Stimulated activated CD4-positive, alpha-beta T cell treated with anti-CD3 and anti-CD28 coated beads, Interleukin-1b, Interleukin-23, amount 100 ng/mL, for 24 hours (primary cell): Measurements from ENCODE around the gene IFNAR1.
"Not testable (repeated sequence)": the region's sequence is repeated elsewhere in the genome, so short reads cannot be mapped to it uniquely, and the experiment has no call there.

ENCODE experiments used
- DNase-seq, 4 experiments: peaks; one replicate each; pipeline ENCODE4 v3.0.0-alpha.2; 2020; ENCODE audit warnings: low read depth in 4 of 4, low spot score in 1 of 4

The IFNAR1 gene

DNA sequence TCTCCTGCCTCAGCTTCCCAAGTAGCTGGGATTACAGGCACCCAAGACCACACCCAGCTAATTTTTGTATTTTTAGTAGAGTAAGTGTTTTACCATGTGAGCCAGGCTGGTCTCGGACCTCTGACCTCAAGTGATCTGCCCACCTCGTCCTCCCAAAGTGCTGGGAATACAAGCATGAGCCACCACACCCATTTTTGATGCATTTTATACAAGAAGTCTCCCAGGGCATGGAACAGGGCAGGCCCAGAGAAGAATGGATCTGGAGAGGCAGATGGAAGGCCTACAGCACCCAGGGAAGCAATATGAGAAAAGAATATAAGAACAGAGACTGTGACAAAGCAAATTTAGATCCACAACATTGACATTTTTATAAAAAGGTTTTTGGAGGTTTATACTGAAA lies 18.8 kb upstream of the IFNAR1 start:
- DNase-seq = no peak

DNA sequence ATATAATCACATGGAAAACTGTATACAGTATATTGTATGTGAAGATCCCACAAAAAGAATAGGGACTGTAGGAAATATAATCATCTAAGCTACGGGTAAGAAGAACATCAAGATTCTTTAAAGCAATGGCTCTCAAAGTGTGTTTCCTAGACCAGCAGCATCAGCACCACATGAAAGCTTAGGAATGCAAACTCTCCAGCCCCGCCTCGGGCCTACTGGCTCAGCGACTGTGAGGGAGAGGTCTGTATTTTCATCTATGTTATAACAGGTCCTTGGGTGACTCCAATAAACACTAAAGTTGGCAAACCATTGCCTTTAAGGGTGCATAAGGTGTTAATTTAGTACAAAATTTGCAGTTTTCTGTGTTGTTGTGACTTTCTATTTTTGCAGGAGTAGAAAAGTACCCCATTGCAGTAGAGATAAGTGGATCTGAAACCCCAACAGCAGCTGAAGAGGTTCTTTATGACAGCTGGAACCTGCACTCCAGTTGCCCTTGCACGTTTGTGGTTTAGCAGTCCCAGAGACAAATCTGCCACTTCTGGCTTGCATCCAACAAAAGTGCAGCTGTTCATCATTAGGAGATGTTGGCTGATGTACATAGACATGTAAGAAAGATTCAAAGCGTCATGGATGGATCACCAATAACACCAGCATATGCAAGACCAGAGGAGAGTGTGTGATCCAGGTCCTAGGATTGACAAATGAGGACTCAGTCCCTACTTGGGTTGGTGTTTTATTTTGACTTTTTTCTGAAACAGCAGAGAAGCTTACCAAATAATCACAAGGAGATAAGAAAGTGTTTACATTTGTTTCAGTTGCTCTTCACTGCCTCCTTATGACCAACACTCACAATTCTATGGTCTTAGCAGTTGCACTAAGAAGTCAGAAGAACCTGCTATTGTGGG lies 15.9 kb upstream of the IFNAR1 start:
- no peak for DNase-seq

DNA sequence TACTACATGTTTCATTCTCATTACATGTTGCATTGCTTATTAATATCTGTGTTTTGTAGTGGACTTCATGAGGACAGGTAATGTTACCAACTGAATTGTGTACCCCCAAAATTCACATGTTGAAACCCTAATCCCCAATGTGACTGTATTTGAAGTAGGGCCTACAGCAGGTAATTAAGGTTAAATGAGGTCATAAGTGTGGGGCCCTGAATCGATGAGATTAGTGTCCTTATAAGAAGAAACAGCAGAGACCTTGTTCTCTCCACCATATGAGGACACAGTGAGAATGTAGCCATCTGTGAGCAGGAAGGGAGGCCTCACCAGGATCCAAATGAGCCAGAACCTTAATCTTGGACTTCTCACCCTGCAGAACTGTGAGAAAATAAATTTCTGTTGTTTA lies 15.0 kb upstream of the IFNAR1 start:
- no peak for DNase-seq

DNA sequence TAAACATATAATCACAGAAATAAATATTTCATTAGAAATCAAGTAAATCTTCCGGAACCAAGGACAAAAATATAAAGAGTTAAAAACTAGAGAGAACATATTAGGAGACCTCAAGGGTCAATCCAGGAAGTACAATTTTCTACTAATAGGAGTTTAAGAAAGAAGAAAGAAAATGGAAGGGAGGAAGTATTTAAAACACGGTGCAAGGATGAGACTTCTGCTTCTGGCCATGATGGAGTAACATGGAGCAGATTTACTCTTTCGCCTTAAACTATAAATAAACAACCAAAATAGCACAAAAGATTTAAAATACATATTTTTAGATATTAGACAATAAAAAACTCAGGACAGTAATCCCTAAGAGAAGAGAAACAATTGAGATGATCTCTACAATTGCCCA lies 12.6 kb upstream of the IFNAR1 start:
- DNase-seq = no peak

DNA sequence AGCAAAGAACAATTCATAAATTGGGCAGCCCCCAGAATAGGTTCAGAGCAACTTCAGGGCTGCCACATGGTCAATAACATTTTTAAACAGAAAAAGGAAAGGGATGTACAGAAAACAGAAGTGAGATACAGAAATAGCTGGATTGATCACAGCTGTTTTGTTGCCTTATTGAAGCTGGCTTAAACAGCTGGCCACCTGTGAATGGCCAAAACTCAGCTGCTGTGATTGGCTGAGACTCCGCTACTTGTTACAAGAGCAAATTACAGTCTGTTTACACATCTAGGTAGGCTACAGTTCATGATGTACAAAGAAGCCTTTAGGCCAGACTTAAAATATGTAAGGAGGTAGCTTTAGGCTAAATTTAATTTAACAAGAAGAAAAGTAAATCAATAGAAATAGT lies 11.6 kb upstream of the IFNAR1 start:
- DNase-seq = no peak

DNA sequence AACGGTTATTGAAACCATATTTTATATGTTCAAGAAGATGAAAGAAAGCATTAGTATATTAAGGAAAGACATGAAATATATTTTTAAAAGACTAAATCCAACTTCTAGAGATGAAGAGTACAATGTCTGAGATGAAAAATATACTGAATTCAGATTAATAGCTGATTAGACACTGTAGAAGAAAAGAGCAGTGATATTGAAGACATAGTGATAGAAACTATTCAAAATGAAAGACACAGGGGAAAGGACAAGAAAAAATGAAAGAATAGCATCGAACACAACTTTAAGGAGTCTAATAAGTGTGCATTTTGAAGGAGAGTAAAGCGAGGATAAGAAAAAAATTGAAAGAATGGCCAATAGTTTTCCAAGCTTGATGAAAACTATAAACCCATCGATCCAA lies 11.2 kb upstream of the IFNAR1 start:
- DNase-seq = no peak

DNA sequence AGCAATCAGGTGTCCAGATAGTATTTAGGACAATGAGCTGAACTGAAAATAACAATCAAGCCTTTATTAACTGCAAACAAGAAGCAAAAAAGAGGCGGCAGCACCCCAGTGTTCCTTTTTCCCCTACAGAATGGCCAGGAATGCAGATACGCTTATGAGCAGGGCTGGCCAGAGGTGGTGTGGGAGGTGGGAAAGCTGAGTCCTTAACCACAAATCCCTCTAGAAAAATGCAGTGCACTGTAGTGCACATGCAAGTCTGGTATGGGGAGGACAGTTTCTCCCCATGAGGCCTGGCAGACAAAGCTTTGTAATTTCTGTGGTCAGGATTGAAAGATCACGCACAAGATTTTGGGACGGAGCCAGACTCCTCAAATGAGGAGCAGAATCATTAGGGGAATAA lies 10.7 kb upstream of the IFNAR1 start:
- DNase-seq = no peak

DNA sequence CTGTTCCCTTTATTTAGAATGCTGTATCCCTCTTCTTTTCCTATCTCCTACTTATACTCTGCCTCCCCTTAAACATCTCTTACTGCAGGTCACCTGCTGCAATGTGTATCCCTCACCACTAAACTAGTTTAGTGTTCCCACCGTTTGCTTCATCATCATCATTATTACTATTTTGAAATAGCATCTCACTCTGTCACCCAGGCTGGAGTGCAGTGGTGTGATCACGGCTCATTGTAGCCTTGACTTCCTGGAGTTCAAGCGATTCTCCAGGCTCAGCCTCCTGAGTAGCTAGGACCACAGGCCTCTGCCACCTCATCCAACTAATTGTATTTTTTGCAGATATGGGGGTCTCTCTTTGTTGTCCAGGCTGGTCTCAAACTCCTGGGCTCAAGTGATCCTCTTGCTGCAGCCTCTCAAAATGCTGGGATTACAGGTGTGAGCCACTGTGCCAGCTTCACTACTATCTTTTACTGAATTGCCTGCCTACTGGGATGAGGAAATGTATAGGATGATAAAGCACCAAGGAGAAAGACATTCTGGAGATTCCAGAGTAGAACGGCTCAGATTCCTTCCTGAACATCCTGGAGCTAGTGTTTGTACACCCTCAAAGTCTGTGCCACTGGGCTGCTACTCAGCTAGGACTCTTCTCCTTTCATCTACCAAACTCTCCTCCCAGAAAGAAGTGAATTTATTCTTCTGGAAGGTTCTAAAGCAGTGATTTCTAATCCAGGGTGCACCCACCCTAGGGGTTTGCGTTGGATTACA lies 8.6 kb upstream of the IFNAR1 start:
- DNase-seq = no peak

DNA sequence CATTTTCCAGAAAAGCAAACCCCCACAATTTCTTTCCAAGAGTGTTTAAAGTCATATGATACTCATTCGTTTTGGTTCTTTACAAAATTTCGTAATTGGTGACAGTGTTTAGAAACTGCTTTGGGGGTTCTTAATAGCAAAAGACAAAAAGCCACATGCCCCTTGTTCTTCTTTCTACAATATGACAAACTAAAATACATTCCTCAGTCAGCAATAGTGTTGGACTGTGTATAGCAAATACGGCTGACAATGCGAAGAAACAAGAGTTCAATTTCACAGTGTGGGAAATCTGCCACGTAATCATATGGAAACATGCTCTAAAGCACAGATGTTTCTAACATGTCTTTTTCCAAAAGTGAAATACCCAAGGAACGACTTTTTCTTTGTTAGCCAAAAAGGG lies 7.6 kb upstream of the IFNAR1 start:
- no peak for DNase-seq

DNA sequence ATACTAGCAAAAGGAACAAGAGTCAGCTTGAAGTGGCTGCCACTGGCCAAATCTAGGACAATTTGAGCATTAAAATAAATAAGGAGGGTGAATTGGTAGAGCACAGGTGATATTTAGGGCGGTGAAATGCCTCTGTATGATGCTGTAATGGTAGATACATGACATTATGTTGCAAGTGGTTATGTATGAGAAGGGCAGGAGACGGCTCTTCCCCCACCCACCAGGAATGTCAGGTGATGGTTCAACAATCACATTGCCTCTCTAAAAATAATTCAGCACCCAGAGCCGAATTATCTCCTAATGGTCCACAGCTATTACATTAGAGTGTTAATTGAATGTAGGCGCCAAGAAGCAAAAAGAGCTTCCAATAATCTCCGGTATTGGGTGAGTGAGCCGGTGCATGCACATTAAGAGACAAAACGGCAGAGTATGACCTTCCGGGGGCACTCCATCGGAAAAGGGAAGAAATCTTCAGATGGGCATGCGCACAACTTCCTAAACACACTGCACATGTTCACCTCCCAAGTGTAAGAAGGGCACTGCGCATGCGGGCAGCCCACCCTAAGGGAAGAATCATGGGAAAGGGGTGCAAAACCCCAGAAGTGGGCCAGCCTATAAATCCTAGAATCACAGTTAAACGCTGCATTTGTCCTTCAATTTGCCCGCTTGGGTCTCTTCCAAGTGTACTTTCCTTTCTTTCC lies 6.8 kb upstream of the IFNAR1 start:
- no peak for DNase-seq

DNA sequence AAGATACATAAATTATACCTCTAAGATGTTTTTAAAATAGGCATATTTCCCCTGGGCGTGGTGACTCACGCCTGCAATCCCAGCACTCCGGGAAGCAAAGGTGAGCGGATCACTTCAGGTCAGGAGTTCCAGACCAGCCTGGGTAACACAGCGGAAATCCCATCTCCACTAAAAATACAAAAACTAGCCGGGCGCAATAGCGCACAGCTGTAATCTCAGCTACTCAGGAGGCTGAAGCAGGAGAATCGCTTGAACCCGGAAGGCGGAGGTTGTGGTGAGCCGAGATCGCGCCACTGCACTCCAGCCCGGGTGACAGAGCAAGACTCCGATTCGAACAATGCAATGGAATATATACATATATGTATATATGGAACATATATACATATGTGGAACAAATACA lies 3.8 kb upstream of the IFNAR1 start:
- DNase-seq = not testable (repeated sequence)

DNA sequence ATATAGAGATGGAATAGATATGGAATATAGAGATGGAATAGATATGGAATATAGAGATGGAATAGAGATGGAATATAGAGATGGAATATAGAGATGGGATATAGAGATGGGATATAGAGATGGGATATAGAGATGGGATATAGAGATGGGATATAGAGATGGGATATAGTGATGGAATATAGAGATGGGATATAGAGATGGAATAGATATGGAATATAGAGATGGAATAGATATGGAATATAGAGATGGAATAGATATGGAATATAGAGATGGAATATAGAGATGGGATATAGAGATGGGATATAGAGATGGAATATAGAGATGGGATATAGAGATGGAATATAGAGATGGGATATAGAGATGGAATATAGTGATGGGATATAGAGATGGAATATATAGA lies 1.2 kb upstream of the IFNAR1 start:
- not testable (repeated sequence) for DNase-seq

DNA sequence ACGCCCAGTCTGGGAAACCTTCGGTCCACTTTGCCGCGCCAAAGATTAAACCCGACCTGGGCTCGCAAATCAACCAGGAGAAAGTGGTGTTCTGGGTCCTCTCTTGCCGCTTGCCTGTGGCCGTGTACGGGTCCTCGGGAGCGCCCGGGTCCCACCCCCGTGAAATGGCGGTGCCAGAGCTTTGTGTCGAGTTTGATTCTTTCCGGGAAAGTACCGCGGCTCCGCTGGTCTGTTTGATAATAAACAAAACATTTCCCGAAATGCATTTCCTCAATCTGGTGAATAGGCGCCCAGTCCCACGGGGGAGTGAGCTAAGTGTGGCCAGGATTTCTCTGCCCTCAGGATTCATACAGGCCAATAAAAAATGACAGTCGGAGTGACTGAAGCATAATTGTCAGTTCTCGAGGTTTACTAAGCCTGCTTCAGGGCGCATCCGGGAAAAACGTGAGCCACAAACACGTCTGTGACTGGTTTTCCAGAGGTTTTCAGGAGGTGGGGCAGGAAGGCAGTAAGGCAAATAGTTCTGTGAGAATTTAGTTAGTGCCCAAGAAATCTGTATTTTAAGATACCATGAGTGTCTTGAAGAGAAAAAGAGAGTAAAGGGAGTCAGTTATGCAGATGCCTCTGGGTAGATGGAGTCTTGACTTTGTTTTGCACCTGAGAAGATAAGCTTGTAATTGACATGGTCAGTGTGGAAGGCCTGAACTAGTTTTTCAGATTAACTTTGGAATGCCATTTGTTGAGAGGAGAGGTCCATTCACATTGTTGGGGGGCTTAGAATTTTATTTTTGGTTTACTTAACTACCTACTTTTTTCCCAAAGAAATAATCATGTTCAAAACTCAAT lies 675 bp downstream of the IFNAR1 start:
- DNase-seq = peak; percentile 32 to 54 (median 52)

DNA sequence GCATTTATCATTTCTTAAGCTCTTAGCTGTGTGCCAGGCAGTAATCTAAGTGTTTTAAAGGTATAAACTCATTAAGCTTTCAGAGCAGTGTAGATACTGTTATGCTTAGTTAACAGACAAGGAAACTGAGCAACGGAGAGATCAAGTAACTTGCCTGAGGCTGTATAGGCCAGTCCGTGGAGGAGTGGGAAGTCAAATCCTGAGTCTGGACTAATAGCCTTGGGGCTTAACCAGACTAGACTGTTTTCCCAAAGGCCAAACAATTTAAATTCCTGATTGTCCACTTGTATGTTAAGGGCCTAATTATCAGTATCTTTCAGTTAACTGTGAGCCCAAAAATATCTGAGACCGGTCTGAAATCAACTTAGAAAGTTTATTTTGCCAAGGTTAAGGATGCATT lies 2.6 kb downstream of the IFNAR1 start:
- no peak for DNase-seq

DNA sequence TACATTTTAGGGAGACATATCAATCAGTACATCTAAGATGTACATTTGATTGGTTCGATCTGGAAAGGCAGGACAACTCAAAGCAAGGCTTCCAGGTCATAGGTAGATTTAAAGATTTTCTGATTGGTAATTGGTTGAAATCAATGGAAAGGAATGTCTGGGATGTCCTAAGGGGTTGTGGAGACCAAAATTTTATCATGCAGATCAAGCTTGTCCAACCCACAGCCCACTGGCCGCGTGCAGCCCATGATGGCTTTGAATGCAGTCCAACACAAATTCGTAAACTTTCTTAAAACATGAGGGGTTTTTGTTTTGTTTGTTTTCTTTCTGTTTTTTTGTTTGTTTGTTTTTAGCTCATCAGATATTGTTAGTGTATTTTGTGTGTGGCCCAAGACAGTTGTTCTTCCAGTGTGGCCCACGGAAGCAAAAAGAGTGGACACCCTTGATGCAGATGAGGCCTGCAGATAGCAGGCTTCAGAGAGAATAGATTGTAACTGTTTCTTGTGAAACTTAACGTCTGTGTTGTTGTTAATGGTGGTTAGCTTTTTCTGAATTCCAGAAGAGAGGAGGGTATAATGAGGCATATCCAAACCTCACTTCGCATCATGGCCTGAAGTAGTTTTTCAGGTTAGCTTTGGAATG lies 3.1 kb downstream of the IFNAR1 start:
- DNase-seq = no peak

DNA sequence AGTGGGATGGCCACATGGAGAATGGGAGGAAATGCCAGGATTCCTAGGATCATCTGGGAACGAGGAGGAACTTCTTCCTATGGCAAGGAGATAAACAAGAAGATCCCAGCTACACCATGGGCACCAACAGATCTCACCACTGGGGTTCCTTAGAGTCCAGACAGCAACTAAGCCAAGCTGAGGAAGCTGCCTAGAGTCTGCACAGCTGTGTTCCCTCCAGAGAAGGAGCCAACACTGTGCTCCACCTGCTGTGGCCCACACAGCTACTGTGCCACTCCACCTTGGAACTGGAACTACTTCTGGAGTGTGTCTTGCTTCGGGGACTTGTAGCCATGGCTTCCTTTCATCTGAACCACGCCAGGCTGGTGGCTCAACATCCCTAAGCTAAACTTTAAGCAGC lies 6.0 kb downstream of the IFNAR1 start:
- DNase-seq = no peak

DNA sequence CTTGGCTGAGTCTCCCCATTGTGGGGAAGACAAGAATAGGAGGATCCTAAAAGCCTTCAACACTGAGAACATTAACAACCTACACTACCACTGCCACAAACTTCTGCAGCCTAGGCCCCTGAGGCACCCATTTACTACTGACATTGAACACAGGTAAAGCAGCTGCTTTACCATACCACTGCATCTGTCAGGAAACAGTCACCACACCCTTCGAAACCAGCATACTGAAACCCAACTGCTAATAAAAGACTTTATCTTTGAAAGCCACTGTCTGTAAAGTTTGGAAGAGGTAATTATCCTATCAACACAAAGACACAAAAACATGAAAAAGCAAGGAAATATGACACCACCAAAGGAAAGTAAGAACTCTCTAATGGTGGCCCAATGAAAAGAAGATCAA lies 7.4 kb downstream of the IFNAR1 start:
- no peak for DNase-seq

DNA sequence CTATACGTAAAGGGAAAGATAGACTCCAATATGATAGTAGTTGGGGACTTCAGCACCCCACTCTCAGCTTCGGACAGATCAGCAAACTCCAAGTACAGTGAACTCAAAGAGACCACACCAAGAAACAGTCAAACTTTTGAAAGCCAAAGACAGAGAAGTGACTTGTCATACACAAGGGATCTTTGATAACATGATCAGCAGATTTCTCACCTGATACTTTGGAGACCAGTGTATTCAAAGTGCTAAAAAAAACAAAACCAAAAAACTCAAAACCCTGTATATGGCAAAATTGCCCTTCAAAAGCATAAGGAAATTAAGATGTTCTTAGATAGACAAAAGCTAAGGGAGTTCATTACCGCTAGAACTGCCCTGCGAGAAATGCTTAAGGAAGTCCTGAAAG lies 9.4 kb downstream of the IFNAR1 start:
- DNase-seq = no peak

DNA sequence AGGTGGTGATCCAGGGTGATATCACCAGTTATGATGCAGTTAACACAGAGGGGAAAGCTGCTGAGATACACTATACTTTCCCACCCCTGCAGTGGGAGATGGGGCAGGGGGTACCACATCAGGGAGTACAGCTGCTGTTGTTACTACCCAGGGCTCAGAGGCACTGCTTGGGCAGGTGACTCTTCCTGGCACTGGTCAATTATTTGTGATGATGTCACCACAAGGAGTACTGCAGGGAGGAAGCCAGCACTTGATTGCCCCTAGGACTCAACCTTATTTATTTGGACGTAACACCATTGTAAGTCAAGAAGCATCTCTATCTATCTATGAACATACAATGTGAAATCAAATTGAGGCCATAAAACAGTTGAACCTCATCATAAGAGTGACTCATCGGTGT lies 10.1 kb downstream of the IFNAR1 start:
- no peak for DNase-seq

DNA sequence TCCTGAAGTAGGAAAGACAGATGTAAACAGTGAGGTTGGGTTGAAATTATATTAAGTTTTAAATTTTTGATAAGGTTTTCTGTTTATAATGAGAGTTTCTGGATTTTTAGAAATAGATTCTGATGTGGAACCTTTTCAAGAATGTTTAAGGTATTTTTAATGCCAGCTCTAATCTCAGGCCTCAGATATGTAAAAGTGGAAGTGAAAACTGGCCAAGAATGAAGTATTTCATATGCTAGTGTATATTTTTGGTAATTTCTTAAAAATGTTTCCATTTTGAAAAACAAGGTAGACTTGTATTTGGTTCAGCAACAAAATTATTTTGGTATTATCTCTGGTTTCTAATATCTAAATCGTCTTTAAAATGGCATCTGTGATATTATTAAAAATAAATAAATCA lies 14.4 kb downstream of the IFNAR1 start:
- DNase-seq = no peak

DNA sequence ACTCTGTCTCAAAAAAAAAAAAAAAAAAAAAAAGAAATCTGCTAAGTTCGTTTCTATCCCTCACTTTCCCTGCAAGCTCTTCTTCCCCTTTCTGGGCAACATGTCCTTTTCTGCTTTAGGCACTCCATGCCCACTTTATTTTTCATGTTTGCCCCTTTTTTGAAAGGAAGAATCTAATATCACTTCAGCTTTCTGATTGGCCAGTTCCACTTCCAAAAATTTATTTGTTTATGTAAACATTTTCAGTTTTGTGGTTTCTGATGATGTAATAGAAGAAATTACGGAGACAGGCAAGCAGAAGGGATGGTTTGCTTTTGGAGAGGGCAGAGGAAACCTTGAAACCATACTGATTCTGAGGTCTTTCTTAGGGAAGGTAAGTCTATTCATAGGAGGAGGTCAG lies 15.1 kb downstream of the IFNAR1 start:
- no peak for DNase-seq
